Activated CD8-positive, alpha-beta memory T cell treated with anti-CD3 and anti-CD28 coated beads, Interleukin-2, amount 50 U/mL, for 24 hours (primary cell): ENCODE results near the gene DZIP1L.

Experiments
- DNase-seq: peaks from one replicate; pipeline ENCODE4 v3.0.0-alpha.2; 2020; ENCODE audit errors: extremely low read depth

The DZIP1L gene

GRCh38 chr3:138068046-138068445, 47.4 kb downstream of the DZIP1L start:
- no peak for DNase-seq

DNA sequence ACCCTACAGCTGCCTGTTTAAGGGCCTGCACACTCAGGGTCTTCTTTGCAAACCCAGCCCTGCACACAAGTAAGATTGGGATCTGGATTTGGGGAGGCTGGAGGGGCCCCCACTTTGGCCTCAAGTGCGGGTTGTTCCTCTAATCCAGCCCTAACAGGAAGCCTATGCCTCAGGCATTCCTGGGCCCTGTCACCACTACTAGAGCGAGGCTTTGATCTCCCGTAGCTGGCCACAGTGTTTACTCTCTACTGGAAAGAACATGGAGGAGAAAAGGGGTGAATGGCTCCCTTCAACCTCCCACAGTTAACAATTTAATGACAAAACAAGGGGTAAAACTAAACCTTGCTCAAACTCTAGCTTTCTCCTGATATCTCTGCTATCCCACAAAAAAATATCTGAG, 48.4 kb downstream of the DZIP1L start:
- DNase-seq, result no peak

DNA sequence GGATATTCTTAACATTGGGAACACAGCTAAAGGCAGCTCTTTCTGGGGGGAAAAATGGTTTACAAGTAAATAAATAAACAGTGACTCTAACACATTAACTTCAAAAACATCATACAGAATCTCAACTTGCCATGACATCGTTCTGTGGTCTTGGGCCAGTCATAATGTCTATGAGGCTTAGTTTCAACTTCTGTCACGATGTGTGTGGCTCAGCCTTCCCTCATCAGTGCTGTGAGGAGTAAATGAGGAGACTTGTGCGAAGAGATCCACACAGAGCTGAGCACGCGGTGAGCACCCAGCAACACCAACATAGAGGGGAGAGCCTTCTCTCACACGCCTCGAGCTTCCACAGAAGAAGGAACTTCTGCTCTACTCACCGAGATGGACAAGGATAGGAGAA, 49.0 kb downstream of the DZIP1L start:
- DNase-seq, result no peak

DNA sequence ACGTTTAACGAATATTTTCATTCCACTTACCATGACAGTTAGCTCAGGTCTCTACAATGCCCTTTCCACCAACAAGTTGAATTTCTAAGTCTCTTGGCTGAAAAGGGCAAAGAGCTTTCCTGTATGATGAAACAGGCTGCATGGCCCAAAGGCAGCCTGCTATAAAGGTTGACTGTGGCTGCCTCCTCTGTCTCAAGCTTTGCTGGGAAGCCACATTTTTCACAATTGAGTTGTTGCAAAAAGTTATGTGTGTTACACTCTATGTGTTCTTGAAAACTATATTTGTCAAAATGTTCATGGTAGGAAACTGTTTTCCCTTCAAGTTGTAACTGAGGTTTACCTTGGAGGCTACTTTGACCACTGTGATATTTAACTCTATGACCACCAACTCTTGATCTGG, 49.5 kb downstream of the DZIP1L start:
- DNase-seq, result no peak

GRCh38 chr3:138063416-138063815, 52.0 kb downstream of the DZIP1L start:
- no peak for DNase-seq

GRCh38 chr3:138062626-138063025, 52.8 kb downstream of the DZIP1L start:
- no peak for DNase-seq

- no peak for DNase-seq
Measured at GRCh38 chr3:138062037-138062436, 53.4 kb downstream of the DZIP1L start.

DNA sequence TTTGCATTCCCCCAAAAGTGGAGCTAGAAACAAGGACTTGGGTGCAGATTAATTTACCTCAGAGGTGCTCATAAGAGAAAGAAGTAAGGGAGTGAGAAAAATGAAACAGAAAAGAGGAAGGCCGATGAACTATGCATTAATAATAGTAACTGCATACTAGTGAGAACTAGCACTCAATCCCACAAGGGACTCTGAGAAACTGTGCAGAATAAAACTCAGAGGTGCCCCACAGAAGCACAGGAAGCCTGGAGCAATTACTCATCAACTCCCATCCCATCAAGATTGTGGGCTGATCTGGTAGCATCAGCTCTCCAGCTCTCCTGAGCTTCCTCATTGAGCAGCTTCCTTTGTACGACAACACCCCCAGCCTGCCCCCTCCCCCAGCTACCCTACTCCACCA, 54.6 kb downstream of the DZIP1L start:
- DNase-seq, result no peak

DNA sequence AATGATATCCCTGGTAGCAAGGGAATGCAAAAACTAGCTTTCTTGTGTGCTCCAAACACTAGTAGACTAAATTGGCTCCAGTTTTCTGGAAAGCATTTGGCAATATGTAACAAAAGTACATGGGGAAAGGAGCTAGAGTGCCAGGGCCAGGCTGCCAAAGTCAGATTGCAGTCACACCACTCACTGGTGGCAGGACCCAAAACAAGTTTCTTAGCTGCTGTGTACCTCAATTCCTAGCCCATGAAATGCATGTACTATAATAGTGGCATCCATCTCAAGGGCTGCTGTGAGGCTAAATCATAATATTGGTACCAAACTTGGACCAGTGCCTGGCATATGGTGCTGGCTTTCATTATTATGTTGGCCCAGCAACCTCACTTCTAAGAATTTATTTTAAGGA, 56.1 kb downstream of the DZIP1L start:
- DNase-seq, result no peak

- DNase-seq, result no peak
Measured at GRCh38 chr3:138057384-138057783, 58.0 kb downstream of the DZIP1L start.

GRCh38 chr3:138054057-138054456, 61.4 kb downstream of the DZIP1L start:
- DNase-seq, result no peak

- DNase-seq, result no peak
Measured at GRCh38 chr3:138051947-138052802, 63.2 kb downstream of the DZIP1L start.

- no peak for DNase-seq
Measured at GRCh38 chr3:138049157-138049919, 66.1 kb downstream of the DZIP1L start.

- DNase-seq, result no peak
Measured at GRCh38 chr3:138047596-138048158, 67.7 kb downstream of the DZIP1L start.

DNA sequence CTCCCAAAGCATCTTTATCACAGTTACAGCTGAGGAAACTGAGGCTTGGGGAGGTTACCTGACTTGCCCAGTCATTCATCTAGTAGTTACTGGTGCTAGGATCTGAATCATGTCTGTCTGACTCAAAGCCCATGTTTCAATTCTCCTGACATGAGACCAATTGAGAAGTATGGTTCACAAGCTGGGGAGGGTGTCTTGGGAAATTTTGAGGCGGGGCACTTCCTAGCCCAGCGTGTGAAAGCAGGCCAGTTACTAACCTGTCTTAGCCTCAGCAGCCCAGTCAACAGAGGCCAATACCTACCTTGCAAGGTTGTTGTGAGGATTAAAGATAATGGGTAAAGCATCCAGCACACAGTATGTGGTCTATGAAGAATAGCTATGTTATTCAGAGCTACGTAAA, 68.5 kb downstream of the DZIP1L start:
- DNase-seq, result no peak

DNA sequence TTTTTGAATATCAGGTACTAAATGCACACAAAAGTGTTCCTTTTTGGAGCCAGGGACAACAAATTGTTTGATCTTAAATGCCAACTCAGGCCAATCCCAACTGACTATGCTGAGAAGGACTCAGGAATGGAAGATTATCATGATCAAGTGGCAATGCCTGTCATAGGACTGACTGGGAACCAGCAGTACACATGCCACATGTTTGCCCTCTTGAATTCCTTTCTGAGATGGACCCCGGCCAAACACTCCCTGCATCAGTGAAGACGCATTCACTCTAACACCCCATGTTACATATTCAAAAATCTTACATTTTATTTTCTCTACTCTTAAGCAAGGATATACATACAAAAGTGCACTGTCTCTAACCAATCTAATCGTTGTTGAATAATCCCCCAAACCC, 69.3 kb downstream of the DZIP1L start:
- DNase-seq, result no peak

- DNase-seq, result no peak
Measured at GRCh38 chr3:138043266-138044029, 72.0 kb downstream of the DZIP1L start.

GRCh38 chr3:138042043-138042442, 73.4 kb downstream of the DZIP1L start:
- no peak for DNase-seq

GRCh38 chr3:138038725-138039462, 76.5 kb downstream of the DZIP1L start:
- DNase-seq, result no peak

GRCh38 chr3:138036572-138036971, 78.8 kb downstream of the DZIP1L start:
- DNase-seq, result no peak

- DNase-seq, result no peak
Measured at GRCh38 chr3:138034918-138035317, 80.5 kb downstream of the DZIP1L start.
